Activated CD8-positive, alpha-beta memory T cell treated with anti-CD3 and anti-CD28 coated beads, Interleukin-2, amount 10 ng/mL, durations not matched to agents 7 days and 5 days (primary cell): Measurements from ENCODE around the gene SOWAHA. TPM values are rescaled to one million over a fixed set of nuclear protein-coding genes. Genes with fewer than 3 reads are reported as not detected.
A peak's percentile ranks its signal among the peaks of the same experiment; 100 is the strongest.

Source experiments
- ATAC-seq: fragments of 150-1000 bp; cut with Tn5 transposase; one replicate; pipeline ENCODE4 v1.10.0; 2021; ENCODE audit warnings: moderate library complexity
- CTCF ChIA-PET: fragments of 350-600 bp; sonication (Branson Sonifier 250); formaldehyde crosslinking; loops from one replicate; lab custom pipeline; 2021; ENCODE audit warnings: antibody characterized with exemption; lab: Charles Lee
- DNase-seq: peaks from one replicate; pipeline ENCODE4 v3.0.0-alpha.2; 2020
- H3K27ac Mint-ChIP-seq: one replicate; pipeline ENCODE4 v1.8.0; 2021; ENCODE audit warnings: mild to moderate bottlenecking, mixed read lengths
- H3K27me3 Mint-ChIP-seq: one replicate; pipeline ENCODE4 v1.8.0; 2021; ENCODE audit warnings: mixed read lengths
- H3K36me3 Mint-ChIP-seq: one replicate; pipeline ENCODE4 v1.8.0; 2021; ENCODE audit warnings: mild to moderate bottlenecking, mixed read lengths
- H3K4me1 Mint-ChIP-seq: one replicate; pipeline ENCODE4 v1.8.0; 2021; ENCODE audit warnings: mixed read lengths
- H3K4me3 Mint-ChIP-seq: one replicate; pipeline ENCODE4 v1.8.0; 2021; ENCODE audit warnings: mild to moderate bottlenecking, moderate library complexity, mixed read lengths
- H3K9me3 Mint-ChIP-seq: one replicate; pipeline ENCODE4 v1.8.0; 2022; ENCODE audit warnings: low read depth, mixed read lengths
- total RNA-seq, 2 experiments: library from RNA; stranded (reverse); gene quantifications; one replicate each; pipeline ENCODE4 v1.2.3, GENCODE V29; 2021

Gene SOWAHA
- total RNA-seq, 2 experiments from 2014 or later = 0.42 TPM; not detected in 1

DNA sequence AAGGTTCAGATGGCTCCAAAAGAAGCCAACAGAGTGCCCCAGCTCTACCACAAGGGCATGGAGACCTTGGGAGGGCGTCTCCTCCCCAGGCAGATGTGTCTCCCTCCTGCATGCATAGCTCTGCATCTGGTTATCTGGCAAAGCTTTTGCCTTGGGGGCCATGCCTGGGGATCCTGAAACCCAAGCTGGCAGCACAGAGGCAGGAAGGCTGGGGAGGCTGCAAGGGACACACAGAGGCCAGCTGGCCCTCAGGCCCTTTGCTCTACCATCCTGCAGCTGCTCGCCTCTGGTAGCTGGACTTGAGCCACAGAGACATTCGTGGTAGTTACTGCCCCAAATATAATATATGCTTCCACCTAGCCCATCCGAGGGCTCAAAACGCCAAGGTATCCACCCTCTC lies 40.0 kb upstream of the SOWAHA start:
- H3K27ac Mint-ChIP-seq = no peak overlapping the region
- ATAC-seq = no peak
- CTCF ChIA-PET = no interaction called here

DNA sequence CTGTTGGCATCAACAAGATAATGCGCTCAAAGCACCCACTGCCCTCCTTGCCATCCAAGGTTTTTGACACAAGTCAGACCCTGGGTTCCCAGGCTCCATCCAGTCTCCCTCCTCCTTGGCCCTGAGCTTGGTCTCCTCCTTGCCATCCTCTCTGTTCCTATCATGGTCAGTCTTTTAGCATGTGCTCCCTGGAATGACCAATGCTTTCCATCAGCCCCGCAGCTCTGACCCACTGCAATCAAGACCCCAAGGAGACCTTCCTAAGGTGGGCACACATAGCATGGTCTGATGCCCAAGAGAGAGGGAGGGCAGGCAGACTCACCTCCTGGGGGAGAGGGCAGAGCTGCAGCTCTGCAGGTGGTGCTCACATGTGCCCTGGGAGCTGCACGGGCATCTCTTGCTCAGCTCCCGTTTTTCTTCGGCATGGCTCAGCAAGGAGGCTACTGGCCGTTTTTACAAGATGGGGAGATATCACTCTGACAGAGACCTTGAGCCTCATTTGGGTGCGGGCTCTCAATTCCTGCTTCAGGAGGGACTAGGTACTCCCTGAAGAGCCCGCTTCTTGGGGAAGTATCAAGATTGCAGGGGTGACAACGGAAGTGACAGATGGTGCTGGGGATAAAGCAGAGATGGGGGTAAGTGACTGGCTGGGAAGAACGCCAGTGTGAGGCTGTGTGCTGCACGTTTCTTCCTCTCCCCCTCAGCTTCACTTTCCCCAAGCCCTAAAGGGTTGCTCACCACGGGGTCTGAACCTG lies 39.3 kb upstream of the SOWAHA start:
- ATAC-seq = no peak
- Mint-ChIP-seq H3K4me1 (peaks cover 16% of the 10 kb centered on the region), H3K4me3 (no peak overlapping the region), H3K27me3 (peaks cover 7% of the 10 kb centered on the region), H3K36me3 (no peaks in the 10 kb centered on the region), H3K27ac (no peak overlapping the region), H3K9me3 (no peaks in the 10 kb centered on the region)
- DNase-seq = no peak
- CTCF ChIA-PET = interaction anchor here (1.1 kb wide), 1 partner anchor 27 kb away, joined by 3 read pairs; the partner anchor contains the start of gene CCNI2

More for the DNA sequence above, 40.0 kb upstream of the SOWAHA start:
- DNase-seq = no peak
- Mint-ChIP-seq H3K9me3 (no peaks in the 10 kb centered on the region), H3K4me1 (peaks cover 11% of the 10 kb centered on the region), H3K4me3 (no peak overlapping the region), H3K27me3 (peaks cover 1% of the 10 kb centered on the region), H3K36me3 (no peaks in the 10 kb centered on the region)

GRCh38 chr5:132774406-132774805 lies 38.7 kb upstream of the SOWAHA start:
- peaks cover 13% of the 10 kb centered on the region for H3K27me3 Mint-ChIP-seq
- DNase-seq (no peak), ATAC-seq (no peak)
- no peaks in the 10 kb centered on the region for H3K9me3 Mint-ChIP-seq
- peaks cover 19% of the 10 kb centered on the region for H3K4me1 Mint-ChIP-seq
- H3K4me3 Mint-ChIP-seq = no peak overlapping the region
- no peaks in the 10 kb centered on the region for H3K36me3 Mint-ChIP-seq
- CTCF ChIA-PET = interaction anchor here (1.1 kb wide), 1 partner anchor 27 kb away, joined by 3 read pairs; the partner anchor contains the start of gene CCNI2
- H3K27ac Mint-ChIP-seq = no peak overlapping the region

DNA sequence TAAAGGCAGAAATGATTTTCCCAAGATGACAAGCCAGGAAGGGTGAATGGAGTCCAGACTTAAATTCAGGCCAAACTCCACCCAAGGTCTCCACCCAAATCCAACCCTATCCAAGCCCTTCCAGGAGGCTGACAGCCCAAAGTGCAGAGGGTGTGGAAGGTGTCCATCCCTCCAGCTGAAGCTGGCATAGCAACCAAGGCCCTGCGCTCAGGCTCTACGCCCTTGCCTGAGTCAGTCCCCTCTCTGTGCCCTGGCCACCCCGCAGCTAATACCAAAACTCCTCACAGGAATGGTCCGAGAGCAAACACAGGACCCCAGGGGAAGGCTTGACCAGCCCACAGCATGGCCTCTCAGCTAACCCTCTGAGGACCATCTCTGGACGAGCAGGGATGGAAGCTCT lies 38.2 kb upstream of the SOWAHA start:
- H3K4me1 Mint-ChIP-seq = peaks cover 21% of the 10 kb centered on the region
- DNase-seq = no peak
- H3K9me3 Mint-ChIP-seq = no peaks in the 10 kb centered on the region
- peaks cover 14% of the 10 kb centered on the region for H3K27me3 Mint-ChIP-seq
- CTCF ChIA-PET = interaction anchor here (0.9 to 1.5 kb wide), 3 partner anchors 28 to 269 kb away, joined by 3 read pairs; partner anchors contain the start of gene CCNI2
- H3K36me3 Mint-ChIP-seq = no peaks in the 10 kb centered on the region
- H3K27ac Mint-ChIP-seq = no peak overlapping the region
- no peak overlapping the region for H3K4me3 Mint-ChIP-seq
- ATAC-seq = no peak

- H3K9me3 Mint-ChIP-seq = no peaks in the 10 kb centered on the region
- ATAC-seq = no peak
- H3K4me3 Mint-ChIP-seq = no peak overlapping the region
- no peak overlapping the region for H3K27ac Mint-ChIP-seq
- H3K36me3 Mint-ChIP-seq = no peaks in the 10 kb centered on the region
- H3K4me1 Mint-ChIP-seq = peaks cover 23% of the 10 kb centered on the region
- DNase-seq = no peak
- peaks cover 16% of the 10 kb centered on the region for H3K27me3 Mint-ChIP-seq
- CTCF ChIA-PET = interaction anchor here (0.9 to 1.5 kb wide), 4 partner anchors 28 to 270 kb away, joined by 3 to 7 read pairs (median 3); partner anchors contain the start of gene CCNI2
These were observed 37.6 kb upstream of the SOWAHA start for GRCh38 chr5:132775476-132775961.

DNA sequence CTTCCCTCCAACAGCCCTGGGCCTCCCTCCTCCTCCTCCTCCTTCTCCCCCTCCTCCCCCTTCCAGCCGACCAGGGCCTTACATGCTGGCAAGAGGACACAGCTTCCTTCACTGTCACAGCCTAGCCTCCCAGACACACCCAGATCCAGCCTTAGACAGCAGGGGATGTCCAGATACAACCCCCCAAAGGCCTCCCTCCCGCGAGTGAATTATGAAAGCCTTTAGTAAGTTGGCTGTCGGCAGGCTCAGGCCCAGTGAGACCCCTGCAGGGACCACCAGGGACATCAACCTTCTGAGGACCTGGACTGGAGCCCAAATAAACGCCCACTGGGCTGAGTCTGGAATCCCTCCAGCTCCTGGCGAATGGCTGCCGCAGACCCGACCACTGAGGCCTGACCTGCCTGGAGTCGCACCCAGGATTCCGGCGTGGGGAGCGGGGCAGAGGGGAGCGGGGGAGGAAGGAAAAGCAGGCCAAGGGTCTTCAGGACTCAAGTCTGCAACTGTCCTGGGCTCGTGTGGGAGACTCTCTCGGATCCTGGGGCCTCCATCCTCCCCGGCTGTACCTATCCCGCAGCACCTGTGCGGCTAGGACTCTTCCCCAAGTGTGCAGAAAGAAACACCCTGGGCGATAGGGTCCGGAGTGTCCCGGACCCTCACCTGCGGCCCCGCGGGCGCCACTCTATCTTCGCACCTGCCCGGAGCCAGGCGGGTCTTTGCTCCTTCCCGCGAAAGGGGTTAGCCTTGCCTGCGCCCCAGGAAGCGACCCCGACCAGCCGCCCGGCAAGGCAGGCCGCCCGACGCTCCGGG lies 36.8 kb upstream of the SOWAHA start:
- Mint-ChIP-seq H3K4me3 (peak overlapping the region; percentile 61), H3K9me3 (no peaks in the 10 kb centered on the region), H3K27me3 (peaks cover 22% of the 10 kb centered on the region), H3K36me3 (no peaks in the 10 kb centered on the region), H3K27ac (no peak overlapping the region), H3K4me1 (peaks cover 26% of the 10 kb centered on the region)
- CTCF ChIA-PET = interaction anchor here (0.9 to 1.7 kb wide), 6 partner anchors 29 to 270 kb away, joined by 3 to 8 read pairs (median 3); partner anchors contain the start of genes CCNI2 and KIF3A
- DNase-seq (no peak), ATAC-seq (no peak)

DNA sequence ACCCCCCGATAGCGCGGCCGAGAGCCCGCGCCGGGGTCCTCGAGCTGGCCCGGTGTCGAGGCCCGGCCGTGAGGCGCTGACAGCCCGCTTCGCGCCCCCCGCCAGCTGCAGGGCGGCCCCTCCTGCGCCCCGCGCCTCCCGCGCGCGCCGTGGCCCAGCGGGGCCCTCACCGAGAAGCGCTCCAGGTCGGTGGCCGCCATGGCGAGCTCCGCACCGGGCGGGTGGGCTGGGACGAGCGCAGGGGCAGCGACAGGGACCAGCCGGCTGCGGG lies 36.2 kb upstream of the SOWAHA start:
- H3K4me1 Mint-ChIP-seq = peaks cover 26% of the 10 kb centered on the region
- CTCF ChIA-PET = interaction anchor here (0.9 to 1.7 kb wide), 5 partner anchors 29 to 250 kb away, joined by 3 to 8 read pairs (median 3); partner anchors contain the start of genes CCNI2 and KIF3A
- no peak for ATAC-seq

DNA sequence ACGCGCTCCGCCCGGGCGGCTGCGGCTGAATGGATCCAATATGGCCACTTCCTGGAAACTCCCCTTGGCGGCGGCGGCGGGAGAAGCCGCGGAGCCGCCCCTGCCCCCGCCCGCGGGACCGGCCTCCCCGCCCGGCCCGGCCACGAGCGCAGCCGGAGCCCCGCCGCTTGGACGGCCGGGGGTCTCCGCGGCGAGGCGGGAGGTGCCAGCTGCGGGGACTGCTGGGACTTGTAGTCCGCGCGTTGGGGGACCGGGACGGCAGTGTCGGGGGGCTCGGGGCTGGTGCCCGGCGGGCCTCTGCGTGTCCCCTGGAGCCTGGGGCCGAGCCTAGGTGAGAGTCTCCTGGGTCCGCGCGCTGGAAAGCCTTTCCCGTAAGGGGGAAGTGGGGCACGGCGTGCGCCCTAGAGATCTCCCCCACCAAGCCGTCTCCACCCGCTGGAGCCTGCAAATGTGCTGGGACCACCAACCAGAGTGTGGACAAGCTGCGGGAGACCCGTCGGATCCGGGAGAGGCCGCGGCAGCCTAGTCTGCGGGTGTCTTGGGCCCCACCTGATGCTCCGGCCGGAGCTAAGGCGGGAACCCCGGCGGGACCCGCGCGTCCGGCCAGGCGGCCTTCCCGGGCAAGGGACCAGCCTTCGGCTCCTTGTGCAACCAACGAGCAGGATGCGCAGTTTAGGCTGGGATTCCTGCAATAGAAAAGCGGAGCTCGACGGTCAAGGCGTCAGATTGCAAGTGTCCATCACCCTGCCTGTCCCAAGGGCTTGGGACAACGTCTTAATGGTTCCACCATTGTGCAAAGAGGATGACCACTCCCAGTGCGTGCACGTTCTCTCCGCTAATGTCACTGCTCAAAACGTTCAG lies 35.7 kb upstream of the SOWAHA start, which contains the start of gene SEPTIN8:
TSS of gene SEPTIN8 (minus strand) at position 31 of the 861 bp plus-strand sequence. CDS start 102 bp downstream, outside the sequence.
- H3K27ac Mint-ChIP-seq = peak within 1 kb of the TSS; percentile 54
- CTCF ChIA-PET = interaction anchor here (0.9 to 1.7 kb wide), 5 partner anchors 21 to 251 kb away, joined by 3 to 8 read pairs (median 3); partner anchors contain the start of gene KIF3A
- ATAC-seq = peak; percentile 80
- peak; percentile 59 for DNase-seq
- H3K4me3 Mint-ChIP-seq = peak within 1 kb of the TSS; percentile 72
- H3K36me3 Mint-ChIP-seq = no peaks in the 10 kb centered on the region
- H3K4me1 Mint-ChIP-seq = peaks cover 26% of the 10 kb centered on the region
- H3K9me3 Mint-ChIP-seq = no peaks in the 10 kb centered on the region
- peaks cover 32% of the 10 kb centered on the region for H3K27me3 Mint-ChIP-seq

More for the DNA sequence above, 36.2 kb upstream of the SOWAHA start:
- H3K27me3 Mint-ChIP-seq = peaks cover 27% of the 10 kb centered on the region
- H3K36me3 Mint-ChIP-seq = no peaks in the 10 kb centered on the region
- no peak overlapping the region for H3K4me3 Mint-ChIP-seq
- H3K9me3 Mint-ChIP-seq = no peaks in the 10 kb centered on the region
- DNase-seq = no peak
- no peak overlapping the region for H3K27ac Mint-ChIP-seq

DNA sequence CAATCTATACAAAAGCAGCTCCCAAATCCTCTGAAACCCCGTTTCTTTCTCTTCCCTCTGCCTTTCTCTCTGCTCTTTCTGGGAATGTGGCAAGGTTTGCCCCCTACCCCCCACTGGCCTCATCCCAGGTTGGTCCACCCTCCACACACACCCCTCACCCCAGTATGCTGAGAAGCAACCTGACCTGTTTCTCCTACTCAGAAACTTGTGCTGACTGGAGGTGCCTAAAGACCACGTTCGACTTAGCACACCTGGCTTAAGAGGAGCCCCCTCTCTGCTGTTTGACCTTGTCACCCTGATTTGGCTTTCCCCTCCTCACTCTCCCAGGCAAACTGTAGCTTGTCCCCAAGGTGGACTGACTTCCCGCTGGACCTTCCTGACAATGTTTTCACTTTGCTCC lies 35.0 kb upstream of the SOWAHA start:
- Mint-ChIP-seq H3K4me1 (peaks cover 26% of the 10 kb centered on the region), H3K27ac (peak overlapping the region; percentile 54), H3K4me3 (peak overlapping the region; percentile 72), H3K9me3 (no peaks in the 10 kb centered on the region), H3K27me3 (peaks cover 32% of the 10 kb centered on the region), H3K36me3 (no peaks in the 10 kb centered on the region)
- CTCF ChIA-PET = interaction anchor here (1.1 to 1.7 kb wide), 4 partner anchors 20 to 251 kb away, joined by 3 to 8 read pairs (median 4); no protein-coding TSS in a partner anchor
- ATAC-seq = no peak
- no peak for DNase-seq

DNA sequence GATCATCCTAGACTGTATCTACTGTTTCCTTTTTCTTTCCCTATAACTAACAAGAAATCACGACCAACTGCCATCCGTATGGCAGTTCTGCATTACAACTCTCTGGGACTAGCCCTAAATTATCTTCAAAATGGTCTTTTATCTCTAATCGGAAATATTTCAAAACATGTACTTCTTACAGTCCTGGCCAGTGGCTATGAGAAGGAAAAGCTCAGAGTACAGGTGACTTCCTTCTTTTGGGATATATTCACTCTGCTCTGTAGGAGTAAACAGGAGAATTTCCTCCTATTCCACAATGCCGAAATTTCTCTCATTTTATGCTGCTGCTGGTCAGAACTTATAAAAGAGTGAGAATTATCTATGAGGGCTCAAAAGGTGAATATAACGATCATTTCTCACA lies 34.2 kb upstream of the SOWAHA start:
- Mint-ChIP-seq H3K27ac (no peak overlapping the region), H3K27me3 (peaks cover 32% of the 10 kb centered on the region), H3K9me3 (no peaks in the 10 kb centered on the region), H3K4me3 (peak overlapping the region; percentile 7), H3K36me3 (no peaks in the 10 kb centered on the region), H3K4me1 (peaks cover 26% of the 10 kb centered on the region)
- ATAC-seq (no peak), DNase-seq (no peak)
- CTCF ChIA-PET = interaction anchor here (1.5 to 1.7 kb wide), 2 partner anchors 20 to 39 kb away, joined by 3 to 4 read pairs; no protein-coding TSS in a partner anchor

- Mint-ChIP-seq H3K9me3 (no peaks in the 10 kb centered on the region), H3K27me3 (peaks cover 32% of the 10 kb centered on the region), H3K4me3 (no peak overlapping the region), H3K36me3 (no peaks in the 10 kb centered on the region), H3K27ac (no peak overlapping the region), H3K4me1 (peaks cover 26% of the 10 kb centered on the region)
- no peak for DNase-seq
- ATAC-seq = no peak
- CTCF ChIA-PET = interaction anchor here (0.9 kb wide), 1 partner anchor 40 kb away, joined by 3 read pairs; no protein-coding TSS in a partner anchor
These were observed 33.1 kb upstream of the SOWAHA start for GRCh38 chr5:132779961-132780360.

DNA sequence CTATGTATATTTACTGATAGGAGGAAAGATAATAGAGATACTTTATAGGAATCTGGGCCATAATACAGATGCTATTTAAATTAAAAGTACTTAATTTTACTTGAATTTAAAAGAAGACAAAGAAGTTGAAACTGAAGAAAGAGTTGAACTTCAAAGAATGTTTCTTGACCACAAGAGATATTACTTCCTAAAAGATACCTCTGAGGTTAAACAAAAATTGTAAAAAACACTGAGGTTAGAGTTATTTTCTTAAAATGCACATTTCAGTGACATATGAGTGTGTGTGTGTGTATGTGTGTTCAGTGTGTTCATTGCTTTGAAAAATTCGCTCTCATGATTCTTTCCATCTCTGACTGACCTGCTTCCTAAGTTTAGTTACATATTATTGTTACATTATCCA lies 32.5 kb upstream of the SOWAHA start:
- H3K4me3 Mint-ChIP-seq = no peak overlapping the region
- H3K4me1 Mint-ChIP-seq = peaks cover 23% of the 10 kb centered on the region
- H3K27me3 Mint-ChIP-seq = peaks cover 32% of the 10 kb centered on the region
- ATAC-seq (no peak), DNase-seq (no peak)
- CTCF ChIA-PET = interaction anchor here (0.9 kb wide), 1 partner anchor 39 kb away, joined by 3 read pairs; no protein-coding TSS in a partner anchor
- H3K27ac Mint-ChIP-seq = no peak overlapping the region
- H3K36me3 Mint-ChIP-seq = no peaks in the 10 kb centered on the region
- H3K9me3 Mint-ChIP-seq = no peaks in the 10 kb centered on the region
